GM19397 (cell line): Measurements from ENCODE around the gene ZBTB7C.

Source experiments
- ATAC-seq: cut with Tn5 transposase; IDR thresholded peaks from one replicate; pipeline ENCODE4 v1.9.1; 2021; ENCODE audit warnings: mild to moderate bottlenecking, moderate library complexity; ENCODE audit not compliant: unreplicated experiment

ZBTB7C gene

GRCh38 chr18:48355276-48356115 is 53.7 kb downstream of the ZBTB7C start:
- ATAC-seq, result no peak

GRCh38 chr18:48354746-48355260 is 54.4 kb downstream of the ZBTB7C start:
- ATAC-seq, result no peak

DNA sequence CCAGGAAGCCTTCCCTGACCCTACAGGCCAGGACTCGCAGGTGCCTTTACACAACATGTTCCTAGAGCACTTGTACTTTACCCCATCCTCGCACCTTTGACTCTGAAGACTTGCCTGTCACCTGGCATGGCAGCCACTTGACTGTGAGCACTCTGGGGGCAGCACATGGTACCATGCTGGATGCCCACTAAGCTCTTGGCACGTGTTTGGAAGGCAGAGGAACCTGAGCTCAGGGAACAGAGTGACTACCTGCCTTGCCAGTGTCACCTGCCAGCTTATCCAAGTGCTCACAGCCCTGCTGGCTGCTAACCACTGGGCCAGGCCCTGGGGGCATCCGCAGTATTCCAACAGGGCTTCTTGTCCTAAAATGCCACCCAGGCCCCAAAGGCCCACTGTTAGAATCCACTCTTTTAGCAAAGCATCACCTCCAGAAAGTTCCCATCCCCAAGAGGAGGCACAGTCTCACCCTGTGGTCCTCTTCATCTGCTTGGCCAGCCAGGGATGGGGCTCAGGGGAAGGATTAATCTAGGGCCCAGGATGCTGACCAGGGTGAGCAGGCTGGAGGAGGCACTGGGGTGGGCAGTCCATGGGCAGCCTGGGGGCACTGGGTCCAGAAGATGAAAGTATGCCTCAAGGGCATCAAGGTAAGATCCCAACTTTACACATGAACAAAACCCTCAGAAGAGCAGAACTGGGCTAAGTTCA is 57.0 kb downstream of the ZBTB7C start:
- no peak for ATAC-seq

DNA sequence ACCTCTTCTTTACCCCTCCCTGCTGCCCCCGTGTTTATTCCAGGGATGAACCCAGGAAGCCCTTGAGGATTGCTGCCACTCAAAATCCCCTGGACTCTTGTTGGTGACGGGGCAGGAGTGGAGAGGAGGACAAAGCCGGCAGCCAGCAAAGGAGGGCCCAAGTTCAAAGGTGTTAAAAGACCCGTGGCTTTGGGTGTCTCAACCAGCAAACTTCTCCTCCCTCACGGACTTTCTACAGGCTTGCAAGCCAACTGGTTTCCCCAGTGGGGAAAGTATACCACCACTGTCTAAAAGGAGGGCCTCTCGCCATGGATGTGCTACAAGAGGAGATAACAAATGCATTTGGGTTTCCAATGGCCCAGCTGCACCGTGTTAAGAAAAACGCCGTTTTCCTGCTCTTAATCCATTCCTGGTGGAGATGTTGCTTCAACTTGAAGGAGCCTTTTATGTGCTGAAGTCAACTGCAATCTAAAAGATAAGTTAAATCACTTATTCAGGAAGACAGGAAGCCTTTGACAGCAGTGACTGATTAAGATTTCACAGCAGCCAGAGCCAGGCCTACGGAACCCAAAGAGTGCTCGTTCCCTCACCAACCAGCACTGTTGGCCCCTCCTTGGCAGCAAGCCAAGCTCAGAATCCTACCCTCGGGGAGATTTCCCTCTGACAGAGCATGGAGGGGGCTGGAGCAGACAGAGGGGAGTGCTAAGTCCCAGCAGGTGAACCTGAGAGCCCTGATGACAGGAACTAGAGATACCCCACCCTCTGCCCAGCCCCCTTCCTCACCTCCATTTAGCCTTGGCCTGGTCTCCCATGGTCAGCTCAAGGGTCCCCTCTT is 57.8 kb downstream of the ZBTB7C start:
- ATAC-seq, result no peak

GRCh38 chr18:48348739-48349138 is 60.4 kb downstream of the ZBTB7C start:
- no peak for ATAC-seq

DNA sequence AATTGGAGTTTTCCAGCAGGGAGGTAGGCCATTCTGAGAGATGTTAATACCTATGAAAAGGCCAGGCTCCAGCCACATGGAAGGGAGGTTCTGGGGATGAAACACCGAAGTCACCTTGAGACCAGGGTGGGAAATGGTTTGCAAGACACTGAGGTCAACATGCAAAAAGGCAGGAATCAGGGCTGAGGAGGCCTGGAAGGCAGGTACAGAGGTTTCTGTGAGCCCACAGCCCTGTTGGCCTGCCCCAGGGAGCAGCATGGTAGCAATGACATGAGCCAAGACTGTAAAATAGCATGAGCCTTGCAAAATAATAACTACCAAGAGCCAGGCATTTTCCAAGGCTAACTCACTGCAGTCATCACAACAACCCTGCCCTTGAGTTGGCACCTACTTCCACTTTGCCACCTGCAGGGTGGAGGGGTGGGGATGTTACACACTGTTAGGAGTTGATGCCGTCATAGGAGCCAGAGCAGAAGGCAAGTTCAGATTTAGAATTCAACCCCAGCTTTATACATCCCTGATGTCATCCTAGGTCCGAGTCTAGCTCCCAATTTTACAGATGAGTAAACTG is 61.3 kb downstream of the ZBTB7C start:
- ATAC-seq, result no peak

DNA sequence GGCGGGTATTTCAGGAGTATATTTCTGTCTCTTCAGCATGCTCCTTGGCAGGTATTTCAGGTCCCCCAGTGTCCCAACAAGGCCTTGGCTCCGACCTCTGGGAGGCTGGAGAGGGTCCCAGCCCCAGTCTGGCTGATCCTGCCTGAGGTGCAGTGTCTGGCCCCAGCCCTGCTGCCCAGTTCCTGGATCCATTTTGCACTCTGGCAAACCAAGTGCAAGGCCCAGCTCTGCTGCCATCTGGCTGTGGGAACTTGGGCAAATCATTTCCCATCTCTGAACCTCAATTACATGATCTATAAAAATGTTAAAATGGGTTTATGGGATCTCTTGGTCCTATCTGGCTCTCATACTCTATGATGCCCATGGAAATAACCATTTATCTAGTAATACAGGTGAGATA is 63.6 kb downstream of the ZBTB7C start:
- no peak for ATAC-seq

DNA sequence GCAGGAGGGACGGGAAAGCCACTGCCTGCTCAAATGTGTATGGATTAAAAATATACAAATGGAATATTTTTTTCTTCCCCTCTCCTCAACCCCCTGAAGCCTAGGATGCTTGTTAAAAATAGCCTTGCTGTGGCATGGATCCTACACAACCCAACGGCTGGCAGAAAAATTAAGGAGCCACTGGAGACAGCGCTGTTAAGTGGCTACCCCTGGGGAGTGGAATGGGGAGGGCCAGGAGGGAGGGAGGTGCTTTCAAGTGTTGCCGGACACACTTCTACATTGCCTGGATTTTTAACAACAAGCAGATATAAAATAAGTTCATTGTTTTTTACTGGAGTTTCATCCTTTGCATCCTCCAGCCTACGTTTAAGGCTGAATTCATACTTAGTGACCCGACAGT is 66.6 kb downstream of the ZBTB7C start:
- no peak for ATAC-seq

DNA sequence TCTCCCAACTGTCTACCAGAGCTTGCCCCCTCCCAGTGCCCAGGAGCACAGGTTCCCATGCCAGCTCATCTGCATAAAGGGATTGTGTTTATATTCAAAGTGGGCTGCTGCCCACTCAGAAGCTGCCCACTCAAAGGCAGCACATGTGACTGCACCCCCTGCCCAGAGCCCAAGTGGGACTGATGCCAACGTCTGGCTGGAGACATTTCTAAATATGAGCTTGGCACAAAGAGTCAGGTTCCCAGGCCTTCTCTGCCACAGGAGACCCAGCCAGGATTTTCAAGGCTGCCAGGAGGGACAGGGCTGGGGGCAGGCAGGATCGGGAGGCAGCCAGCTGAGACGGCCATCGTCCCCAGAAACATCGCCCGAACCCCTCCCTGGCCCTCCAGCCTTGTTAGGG is 67.1 kb downstream of the ZBTB7C start:
- ATAC-seq, result no peak

- ATAC-seq, result no peak
Measured at GRCh38 chr18:48340560-48340959, 68.6 kb downstream of the ZBTB7C start.

DNA sequence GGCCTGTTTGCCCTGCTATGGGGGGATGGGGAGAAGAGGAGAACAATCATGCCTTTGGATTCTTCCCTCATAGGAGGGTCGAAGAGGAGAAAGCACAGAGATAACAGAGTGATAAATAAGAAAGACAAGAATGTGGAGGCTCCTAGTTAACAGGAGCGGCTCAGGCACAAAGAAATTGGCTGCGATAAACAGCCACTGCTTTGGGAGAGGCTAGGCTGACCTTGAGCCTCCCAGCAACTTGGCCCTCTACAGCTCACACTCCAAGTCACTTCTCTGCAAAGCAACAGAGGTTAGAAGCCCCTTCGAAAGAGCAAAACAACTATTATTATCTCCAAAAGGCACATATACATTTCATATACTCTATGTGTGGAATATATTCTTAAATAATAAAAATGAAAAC is 69.5 kb downstream of the ZBTB7C start:
- no peak for ATAC-seq

- no peak for ATAC-seq
Measured at GRCh38 chr18:48338915-48339314, 70.3 kb downstream of the ZBTB7C start.

- ATAC-seq, result no peak
Measured at GRCh38 chr18:48337053-48337452, 72.1 kb downstream of the ZBTB7C start.

- no peak for ATAC-seq
Measured at GRCh38 chr18:48336332-48336731, 72.9 kb downstream of the ZBTB7C start.

DNA sequence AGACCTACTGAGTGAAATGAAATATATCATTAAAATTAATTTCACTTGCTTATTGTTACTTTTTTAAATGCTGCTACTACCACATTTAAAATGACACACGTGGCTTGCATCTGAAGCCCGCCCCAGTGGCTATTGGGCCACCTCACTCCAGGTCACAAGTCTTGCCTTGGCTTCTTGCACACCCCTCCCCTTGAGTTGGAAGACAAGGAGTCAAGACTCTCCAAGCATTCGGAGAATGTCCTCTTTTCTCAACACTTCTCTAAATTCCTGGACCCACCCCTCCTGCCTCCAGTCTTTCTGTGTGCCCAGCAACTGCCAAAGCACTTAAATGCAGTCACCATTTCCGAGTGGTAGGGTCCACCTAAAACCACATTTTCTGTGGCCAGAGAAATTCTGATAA is 73.4 kb downstream of the ZBTB7C start:
- ATAC-seq, result no peak

- no peak for ATAC-seq
Measured at GRCh38 chr18:48334845-48335244, 74.3 kb downstream of the ZBTB7C start.

DNA sequence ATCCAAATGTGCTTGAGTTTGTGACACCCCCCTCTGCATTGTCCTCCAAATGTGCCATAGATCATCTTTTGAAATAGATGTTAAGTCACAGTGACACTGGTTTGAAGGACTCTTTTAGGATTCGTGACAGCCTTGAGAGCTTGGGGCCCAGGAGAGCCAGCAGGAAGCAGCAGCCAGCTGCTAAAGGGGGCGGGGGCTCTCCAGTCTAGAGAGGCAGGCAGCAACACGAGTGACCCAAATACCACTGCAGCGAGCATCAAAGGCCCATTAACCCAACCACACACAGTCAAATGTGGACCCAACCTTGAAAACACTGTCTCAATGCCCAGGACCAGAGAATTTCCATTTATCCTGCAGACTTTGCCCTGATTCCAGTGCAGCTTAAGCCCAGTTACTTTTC is 75.6 kb downstream of the ZBTB7C start:
- ATAC-seq, result no peak

DNA sequence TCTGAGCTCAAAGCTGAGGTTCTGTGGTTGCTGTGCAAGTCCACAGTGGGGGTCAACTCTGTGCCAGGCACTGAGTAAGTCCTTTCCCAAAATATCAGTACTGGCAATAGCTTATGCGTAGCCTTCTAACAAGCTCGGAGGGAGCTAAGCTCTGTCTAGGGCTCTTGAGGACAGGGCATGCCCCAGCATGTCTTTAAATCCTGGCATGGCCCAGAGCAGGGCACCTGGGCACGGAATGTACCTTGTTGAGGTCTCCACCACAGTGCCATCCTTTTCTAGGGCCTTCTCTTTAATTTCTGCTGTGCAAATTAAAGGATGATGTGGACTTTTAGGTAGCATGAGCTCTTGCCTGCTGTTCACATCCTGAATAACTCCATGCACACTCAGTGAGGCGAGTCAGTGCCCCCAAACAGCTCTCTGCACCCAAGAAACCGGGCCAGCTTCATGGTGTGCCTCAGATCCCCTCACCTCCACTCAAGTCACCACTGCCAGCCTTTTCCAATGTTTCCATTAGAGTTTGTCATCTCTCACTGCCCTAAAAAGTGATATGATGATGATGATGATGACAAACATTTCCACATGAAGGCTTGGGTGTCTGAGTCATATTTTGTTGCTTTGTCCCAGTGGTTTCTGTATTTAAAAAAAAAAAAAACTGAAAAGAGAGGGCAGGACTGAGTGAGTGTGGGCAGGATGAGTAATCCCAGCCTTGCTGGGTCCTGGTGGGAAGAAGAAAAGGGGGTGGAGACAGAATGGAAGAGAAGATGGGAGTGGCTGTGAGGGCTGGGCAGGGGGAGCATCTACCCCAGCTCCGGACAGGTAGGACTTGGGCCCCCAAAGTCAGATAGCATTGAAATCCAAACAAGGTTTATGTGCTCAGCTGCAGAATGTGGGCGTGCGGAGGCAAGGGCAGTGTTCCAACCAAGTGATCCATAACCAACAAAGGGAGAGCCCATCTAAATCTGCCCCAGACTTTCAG is 78.9 kb downstream of the ZBTB7C start:
- no peak for ATAC-seq

GRCh38 chr18:48328473-48329210 is 80.5 kb downstream of the ZBTB7C start:
- no peak for ATAC-seq
